ENCODE measurements around the gene IGFBP1. TPM values are rescaled to one million over a fixed set of nuclear protein-coding genes. Genes with fewer than 3 reads are reported as not detected.

Gene IGFBP1
- total and polyA plus RNA-seq, 2 of the 13 experiments (the other 11 are each of a cell fraction or from before 2014, with no cell fraction given): 5.4 to 885 TPM

GRCh38 chr7:45888993-45889366 is 692 bp downstream of the IGFBP1 start (continued):
- TF ChIP-seq ZNF670 (CRISPR knock-in tag; IDR thresholded peaks at IDR 0.05; ENCODE audit: borderline replicate concordance) (peak; percentile 20), ZNF496 (CRISPR knock-in tag; IDR thresholded peaks at IDR 0.05; ENCODE audit: insufficient replicate concordance) (no peak), DZIP1 (CRISPR knock-in tag; IDR thresholded peaks at IDR 0.05) (no peak), ZGPAT (CRISPR knock-in tag; IDR thresholded peaks at IDR 0.05) (no peak), ZNF850 (CRISPR knock-in tag; conservative IDR thresholded peaks at IDR 0.05) (0 out of 2 replicates have a peak, but pooled peaks have one; percentile 4), ZXDC (CRISPR knock-in tag; IDR thresholded peaks at IDR 0.05) (no peak; the same call in 1 of the 2 replicates), RBFOX2 (IDR thresholded peaks at IDR 0.05; ENCODE audit: low read depth, low read length) (no peak), PRDM4 (CRISPR knock-in tag; IDR thresholded peaks at IDR 0.05; ENCODE audit: borderline replicate concordance) (no peak), RAD51 (IDR thresholded peaks at IDR 0.05; ENCODE audit: borderline replicate concordance) (no peak), KLF16 (CRISPR knock-in tag; IDR thresholded peaks at IDR 0.05) (no peak)
- TF ChIP-seq, protein P1, sequence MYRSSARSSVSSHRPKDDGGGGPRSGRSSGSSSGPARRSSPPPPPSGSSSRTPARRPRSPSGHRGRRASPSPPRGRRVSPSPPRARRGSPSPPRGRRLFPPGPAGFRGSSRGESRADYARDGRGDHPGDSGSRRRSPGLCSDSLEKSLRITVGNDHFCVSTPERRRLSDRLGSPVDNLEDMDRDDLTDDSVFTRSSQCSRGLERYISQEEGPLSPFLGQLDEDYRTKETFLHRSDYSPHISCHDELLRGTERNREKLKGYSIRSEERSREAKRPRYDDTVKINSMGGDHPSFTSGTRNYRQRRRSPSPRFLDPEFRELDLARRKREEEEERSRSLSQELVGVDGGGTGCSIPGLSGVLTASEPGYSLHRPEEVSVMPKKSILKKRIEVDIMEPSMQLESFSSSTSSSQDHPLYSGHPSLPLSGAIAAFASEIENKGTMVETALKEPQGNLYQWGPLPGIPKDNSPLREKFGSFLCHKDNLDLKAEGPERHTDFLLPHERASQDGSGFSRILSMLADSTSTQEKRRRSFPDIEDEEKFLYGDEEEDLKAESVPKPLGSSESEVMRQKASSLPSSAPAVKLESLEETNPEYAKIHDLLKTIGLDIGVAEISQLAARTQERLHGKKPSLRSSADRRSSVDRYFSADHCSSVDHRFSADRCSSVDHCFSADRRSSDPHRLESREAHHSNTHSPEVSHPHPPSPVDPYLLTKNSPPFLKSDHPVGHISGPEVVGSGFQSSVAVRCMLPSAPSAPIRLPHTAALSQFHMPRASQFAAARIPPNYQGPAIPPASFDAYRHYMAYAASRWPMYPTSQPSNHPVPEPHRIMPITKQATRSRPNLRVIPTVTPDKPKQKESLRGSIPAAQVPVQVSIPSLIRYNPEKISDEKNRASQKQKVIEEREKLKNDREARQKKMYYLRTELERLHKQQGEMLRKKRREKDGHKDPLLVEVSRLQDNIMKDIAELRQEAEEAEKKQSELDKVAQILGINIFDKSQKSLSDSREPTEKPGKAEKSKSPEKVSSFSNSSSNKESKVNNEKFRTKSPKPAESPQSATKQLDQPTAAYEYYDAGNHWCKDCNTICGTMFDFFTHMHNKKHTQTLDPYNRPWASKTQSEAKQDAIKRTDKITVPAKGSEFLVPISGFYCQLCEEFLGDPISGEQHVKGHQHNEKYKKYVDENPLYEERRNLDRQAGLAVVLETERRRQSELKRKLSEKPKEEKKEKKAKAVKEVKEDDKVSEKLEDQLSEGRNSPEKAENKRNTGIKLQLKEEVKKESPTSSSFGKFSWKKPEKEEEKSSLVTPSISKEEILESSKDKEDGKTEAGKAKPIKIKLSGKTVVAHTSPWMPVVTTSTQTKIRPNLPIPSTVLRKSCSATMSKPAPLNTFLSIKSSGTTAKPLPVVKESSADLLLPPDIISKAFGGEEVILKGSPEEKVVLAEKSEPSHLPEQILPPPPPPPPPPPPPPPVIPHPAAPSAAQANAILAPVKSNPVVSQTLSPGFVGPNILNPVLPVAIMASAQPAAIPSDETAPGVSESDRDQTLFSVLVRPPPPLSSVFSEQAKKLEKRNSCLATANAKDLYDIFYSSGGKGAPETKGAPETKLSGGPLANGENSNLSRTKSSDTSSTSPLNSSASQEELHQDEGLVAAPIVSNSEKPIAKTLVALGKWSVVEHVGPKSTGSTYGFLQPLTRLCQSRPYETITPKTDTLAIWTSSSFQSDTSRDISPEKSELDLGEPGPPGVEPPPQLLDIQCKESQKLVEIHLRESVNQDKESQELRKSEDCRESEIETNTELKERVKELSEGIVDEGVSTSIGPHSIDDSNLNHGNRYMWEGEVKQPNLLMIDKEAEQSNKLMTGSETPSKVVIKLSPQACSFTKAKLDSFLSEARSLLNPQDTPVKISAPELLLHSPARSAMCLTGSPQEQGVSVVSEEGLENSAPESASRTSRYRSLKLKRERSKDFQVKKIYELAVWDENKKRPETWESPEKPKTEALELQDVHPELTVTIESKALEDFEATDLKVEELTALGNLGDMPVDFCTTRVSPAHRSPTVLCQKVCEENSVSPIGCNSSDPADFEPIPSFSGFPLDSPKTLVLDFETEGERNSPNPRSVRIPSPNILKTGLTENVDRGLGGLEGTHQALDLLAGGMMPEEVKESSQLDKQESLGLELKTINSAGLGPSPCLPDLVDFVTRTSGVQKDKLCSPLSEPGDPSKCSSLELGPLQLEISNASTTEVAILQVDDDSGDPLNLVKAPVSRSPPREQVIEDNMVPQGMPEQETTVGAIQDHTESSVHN (CRISPR knock-in tag; IDR thresholded peaks at IDR 0.05): no peak

Data from HepG2 (cell line).